GM18870 (cell line): Measurements from ENCODE around the gene LRRD1.
"Not testable (repeated sequence)": the region's sequence is repeated elsewhere in the genome, so short reads cannot be mapped to it uniquely, and the experiment has no call there.

Experiments used
- ATAC-seq: cut with Tn5 transposase; IDR thresholded peaks from one replicate; pipeline ENCODE4 v1.9.1; 2021; ENCODE audit warnings: moderate library complexity; ENCODE audit not compliant: unreplicated experiment

LRRD1 gene

DNA sequence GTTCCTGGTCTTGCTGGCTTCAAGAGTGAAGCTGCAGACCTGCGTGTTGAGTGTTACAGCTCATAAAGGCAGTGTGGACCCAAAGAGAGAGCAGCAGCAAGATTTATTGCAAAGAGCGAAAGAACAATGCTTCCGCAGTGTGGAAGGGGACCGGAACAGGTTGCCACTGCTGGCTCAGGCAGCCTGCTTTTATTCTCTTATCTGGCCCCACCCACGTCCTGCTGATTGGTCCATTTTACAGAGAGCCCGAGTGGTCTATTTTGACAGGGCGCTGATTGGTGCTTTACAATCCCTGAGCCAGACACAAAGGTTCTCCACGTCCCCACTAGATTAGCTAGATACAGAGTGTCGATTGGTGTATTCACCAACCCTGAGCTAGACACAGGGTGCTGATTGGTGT is 36.2 kb downstream of the LRRD1 start:
- ATAC-seq, result not testable (repeated sequence)

- ATAC-seq, result no peak
These were observed 37.8 kb downstream of the LRRD1 start for GRCh38 chr7:92141161-92141560.

DNA sequence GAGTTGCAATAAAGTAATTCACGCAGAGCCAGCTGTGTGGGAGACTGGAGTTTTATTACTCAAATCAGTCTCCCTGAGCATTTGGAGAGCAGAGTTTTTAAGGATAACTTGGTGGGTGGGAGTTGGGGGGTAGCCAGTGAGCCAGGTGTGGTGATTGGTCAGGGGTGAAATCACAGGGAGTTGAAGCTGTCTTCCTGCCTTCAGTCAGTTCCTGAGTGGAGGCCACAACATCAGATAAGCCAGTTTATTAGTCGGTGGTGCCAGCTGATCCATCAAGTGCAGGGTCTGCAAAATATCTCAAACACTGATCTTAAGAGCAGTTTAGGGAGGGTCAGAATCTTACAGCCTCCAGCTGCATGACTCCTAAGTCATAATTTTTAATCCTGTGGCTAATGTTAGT is 41.4 kb downstream of the LRRD1 start:
- no peak for ATAC-seq

DNA sequence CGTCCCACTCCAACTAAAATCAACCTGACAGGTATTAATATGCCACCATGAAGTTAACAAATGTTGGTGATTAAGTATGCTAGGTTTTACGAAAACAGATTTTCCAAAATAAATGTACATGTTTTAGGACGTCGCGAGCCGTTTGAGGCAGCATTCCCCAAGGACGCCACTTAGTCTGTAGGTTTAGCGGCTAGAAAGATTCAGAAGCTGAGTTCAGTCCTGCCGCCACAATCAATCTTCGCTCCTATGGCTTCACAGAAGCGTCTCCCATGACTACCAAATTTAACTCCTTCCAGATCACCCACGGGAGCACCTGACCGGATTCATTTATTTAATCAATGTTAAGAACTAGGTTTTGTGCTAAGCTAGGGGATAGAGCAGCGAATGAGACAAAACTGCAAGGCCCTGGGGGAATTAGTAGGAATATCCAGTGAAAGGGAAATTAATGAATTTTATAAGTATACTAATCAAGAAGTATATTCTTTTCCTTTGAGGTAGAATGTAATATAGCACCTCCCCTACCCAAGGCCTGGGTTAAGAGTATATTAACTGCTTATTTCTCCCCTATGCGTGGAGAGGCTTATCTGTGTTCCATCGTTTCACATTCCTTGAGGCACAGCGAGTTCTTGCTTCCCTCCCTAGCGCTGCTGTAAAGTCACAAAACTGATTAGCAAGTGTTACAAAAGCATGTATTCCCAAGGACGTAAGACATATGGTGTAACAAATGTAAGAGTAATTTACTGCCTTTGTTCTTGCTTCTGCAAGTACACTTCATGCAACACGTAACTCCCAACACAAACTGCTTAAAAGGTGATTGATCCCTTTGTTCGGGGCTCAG is 43.7 kb downstream of the LRRD1 start:
- no peak for ATAC-seq

GRCh38 chr7:92134271-92135051 is 44.5 kb downstream of the LRRD1 start, which contains the start of gene CYP51A1:
TSS of gene CYP51A1 (minus strand) at chr7:92134477. CDS start at chr7:92134364, 113 bp downstream.
- peak; percentile 84 for ATAC-seq

- peak; percentile 26 for ATAC-seq
These were observed 45.1 kb downstream of the LRRD1 start for GRCh38 chr7:92133737-92134270.

- peak; percentile 28 for ATAC-seq
These were observed 45.7 kb downstream of the LRRD1 start for GRCh38 chr7:92133133-92133736.

DNA sequence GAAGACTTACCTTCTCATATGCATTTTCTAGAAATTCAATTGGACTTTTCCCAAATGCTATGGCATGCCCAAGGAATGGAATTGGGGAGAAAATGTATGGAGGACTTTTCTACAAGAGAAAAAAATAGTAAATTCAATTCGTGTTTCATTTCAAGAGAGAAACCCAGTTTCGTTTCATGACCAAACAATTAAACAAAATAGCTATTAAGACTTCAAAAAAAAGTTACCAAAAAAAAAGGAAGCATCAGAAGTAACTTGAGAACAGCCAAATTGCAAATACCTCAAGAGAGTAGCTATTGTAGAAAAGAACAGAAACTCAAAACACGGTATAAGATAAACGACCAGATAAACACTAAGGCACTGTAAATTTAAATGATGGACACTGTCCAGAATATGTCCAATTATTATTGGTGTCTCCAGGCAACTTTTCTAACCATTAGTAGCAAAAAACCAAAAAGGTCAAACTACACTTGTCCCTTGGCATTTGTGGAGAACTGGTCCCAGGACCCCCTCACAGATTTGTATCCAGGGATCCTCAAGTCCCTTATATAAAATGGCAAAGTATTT is 47.1 kb downstream of the LRRD1 start:
- no peak for ATAC-seq

DNA sequence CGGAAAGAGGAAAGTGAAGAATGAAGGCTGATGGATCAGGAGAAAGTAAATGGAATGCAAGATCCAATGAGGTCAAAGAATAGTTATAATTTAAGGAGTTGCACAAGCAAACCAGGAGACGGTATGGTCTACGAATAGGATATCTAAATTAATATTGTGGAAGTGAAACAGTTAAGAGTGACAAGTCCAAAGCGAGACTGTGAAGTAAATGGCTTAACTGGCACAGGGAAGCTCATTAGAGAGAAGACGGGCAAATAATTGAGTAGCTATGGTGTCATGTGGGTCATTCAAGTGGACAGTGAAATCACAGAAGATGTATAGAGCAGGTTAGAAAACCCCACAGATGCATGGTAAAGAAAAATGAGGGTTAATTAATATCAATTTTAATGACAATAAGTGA is 47.8 kb downstream of the LRRD1 start:
- ATAC-seq, result no peak

GRCh38 chr7:92121681-92122080 is 57.3 kb downstream of the LRRD1 start:
- ATAC-seq, result no peak

- no peak for ATAC-seq
These were observed 59.7 kb downstream of the LRRD1 start for GRCh38 chr7:92119213-92119759.

DNA sequence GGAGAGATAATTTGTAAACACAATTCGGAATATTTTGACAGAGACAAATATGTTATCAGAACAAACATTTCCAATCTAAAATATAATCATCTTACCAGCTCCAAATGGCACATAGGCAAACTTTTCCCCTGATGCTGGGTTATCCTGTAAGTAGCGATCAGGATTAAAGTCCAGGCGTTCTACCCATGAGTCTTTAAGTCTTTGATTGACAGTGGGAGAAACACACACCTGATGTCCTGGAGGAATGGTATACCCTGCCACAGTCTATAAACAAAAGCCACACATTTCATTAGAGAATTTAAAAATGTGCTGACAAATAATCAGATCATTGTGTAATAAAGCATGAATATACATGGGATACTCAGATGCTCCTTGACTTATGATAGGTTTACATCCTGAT is 62.0 kb downstream of the LRRD1 start:
- no peak for ATAC-seq

DNA sequence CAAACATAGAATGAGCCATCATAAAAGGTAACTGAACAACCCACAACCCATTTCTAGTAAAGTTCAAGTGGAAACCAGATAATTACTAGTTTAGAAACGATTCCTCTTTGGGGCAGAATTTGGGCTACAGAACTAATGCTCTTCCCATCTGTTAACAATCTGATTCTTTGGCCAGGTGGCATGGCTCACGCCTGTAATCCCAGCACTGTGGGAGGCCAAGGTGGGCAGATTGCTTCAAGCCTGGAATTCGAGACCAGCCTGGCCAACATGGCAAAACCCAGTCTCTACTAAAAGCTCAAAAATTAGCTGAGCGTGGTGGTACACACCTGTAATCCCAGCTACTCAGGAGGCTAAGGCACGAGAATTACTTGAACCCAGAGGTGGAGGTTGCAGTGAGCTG is 63.1 kb downstream of the LRRD1 start:
- no peak for ATAC-seq

DNA sequence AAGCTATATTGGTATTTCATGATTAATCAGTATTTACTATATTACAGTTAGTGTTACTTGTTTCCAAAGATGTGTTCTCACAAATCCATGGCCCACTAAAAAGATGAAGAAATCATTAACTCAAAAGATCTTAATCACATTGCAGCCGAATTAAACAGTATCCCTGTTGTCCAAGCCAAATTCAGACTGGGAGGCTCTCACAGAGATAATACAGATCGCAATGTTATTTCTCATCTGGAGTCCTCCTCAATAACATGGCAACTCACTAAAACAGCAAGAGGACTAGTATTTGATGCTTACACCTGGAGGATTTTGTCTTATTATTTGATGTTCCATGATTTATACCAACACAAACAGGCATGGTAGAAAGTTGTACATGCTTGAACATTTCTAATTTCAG is 68.1 kb downstream of the LRRD1 start:
- ATAC-seq, result no peak

DNA sequence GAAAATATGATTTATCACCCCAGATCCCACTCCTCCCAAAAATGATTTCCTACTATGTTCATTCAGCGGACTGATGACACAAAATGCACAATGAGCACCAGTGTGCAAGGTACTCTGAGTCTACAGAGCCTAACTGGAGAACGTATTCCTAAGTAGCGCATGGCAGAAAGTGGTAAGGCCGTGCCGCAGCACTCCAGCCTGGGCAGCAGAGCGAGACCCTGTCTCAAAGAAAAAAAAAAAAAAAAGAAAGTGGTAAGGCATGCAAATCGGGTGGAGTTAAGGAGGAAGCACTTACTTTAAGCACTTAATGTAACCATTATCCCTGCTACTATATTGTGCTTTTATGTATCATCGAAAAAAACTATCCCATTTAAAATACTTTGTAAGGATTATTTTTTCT is 70.1 kb downstream of the LRRD1 start:
- ATAC-seq, result no peak

GRCh38 chr7:92102862-92103261 is 76.1 kb downstream of the LRRD1 start:
- ATAC-seq, result not testable (repeated sequence)

DNA sequence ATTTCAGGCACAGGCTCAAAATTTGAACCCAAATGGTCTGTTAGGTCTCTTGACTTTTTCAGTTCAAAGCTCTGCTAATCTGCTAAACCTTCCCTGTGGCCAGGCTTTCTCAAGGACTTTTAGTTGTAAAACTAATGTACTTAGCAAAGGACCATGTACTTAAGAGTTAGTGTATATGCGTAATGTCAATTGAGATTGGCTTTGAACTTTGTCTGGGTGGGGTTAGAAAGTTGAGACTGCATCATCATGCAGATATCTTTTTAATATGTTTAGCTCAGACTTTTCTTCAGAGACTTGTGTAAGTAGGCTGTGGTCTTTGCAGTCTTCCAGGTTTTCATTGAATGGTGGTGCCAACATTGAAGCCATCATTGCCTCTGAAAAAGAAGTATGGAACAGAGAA is 78.4 kb downstream of the LRRD1 start:
- ATAC-seq, result no peak

GRCh38 chr7:92095380-92095779 is 83.6 kb downstream of the LRRD1 start:
- no peak for ATAC-seq
